ENCODE data around the gene IDS.

The IDS gene

GRCh38 chrX:149541521-149542047, 36.5 kb upstream of the IDS start:
- TF ChIP-seq SPI1 (IDR thresholded peaks at IDR 0.05; ENCODE audit: borderline replicate concordance, low read depth), result no peak
- TF ChIP-seq POLR2AphosphoS5 (IDR thresholded peaks at IDR 0.05; ENCODE audit: low read depth), result no peak
- no peak for TF ChIP-seq CTCF (IDR thresholded peaks at IDR 0.05; ENCODE audit: insufficient read depth, low read length)
- TF ChIP-seq REST (IDR thresholded peaks at IDR 0.05; ENCODE audit: insufficient replicate concordance, low read depth), result no peak
- TF ChIP-seq GABPA (IDR thresholded peaks at IDR 0.05; ENCODE audit: low read depth), result no peak
- no peaks in the 10 kb centered on the region for H3K27me3 ChIP-seq (ENCODE audit: insufficient read depth, poor library complexity, severe bottlenecking)
- H3K4me3 ChIP-seq (replicated peaks; ENCODE audit: insufficient read depth, low read length), result peak overlapping the region; percentile 79
- no peak for DNase-seq (ENCODE audit: low read depth in 1 of 2, low spot score in 1 of 2)
- peak overlapping the region; percentile 96 for H3K27ac ChIP-seq (replicated peaks)

GRCh38 chrX:149540621-149541520, 35.8 kb upstream of the IDS start, which contains the start of gene EOLA1:
TSS of gene EOLA1 (plus strand) at chrX:149541012. CDS start at chrX:149545631, 4,619 bp downstream.
- TF ChIP-seq CTCF (IDR thresholded peaks at IDR 0.05; ENCODE audit: insufficient read depth, low read length) (no peak), POLR2AphosphoS5 (IDR thresholded peaks at IDR 0.05; ENCODE audit: low read depth) (peak; percentile 62; the same call in 1 of the 2 replicates), GABPA (IDR thresholded peaks at IDR 0.05; ENCODE audit: low read depth) (no peak), REST (IDR thresholded peaks at IDR 0.05; ENCODE audit: insufficient replicate concordance, low read depth) (no peak)
- H3K4me3 ChIP-seq (replicated peaks; ENCODE audit: insufficient read depth, low read length), result peak within 1 kb of the TSS; percentile 79
- H3K27me3 ChIP-seq (ENCODE audit: insufficient read depth, poor library complexity, severe bottlenecking), result no peaks in the 10 kb centered on the region
- H3K27ac ChIP-seq (replicated peaks), result peak within 1 kb of the TSS; percentile 96
- DNase-seq (ENCODE audit: low read depth in 1 of 2, low spot score in 1 of 2), result peak; percentile 94 to 95

DNA sequence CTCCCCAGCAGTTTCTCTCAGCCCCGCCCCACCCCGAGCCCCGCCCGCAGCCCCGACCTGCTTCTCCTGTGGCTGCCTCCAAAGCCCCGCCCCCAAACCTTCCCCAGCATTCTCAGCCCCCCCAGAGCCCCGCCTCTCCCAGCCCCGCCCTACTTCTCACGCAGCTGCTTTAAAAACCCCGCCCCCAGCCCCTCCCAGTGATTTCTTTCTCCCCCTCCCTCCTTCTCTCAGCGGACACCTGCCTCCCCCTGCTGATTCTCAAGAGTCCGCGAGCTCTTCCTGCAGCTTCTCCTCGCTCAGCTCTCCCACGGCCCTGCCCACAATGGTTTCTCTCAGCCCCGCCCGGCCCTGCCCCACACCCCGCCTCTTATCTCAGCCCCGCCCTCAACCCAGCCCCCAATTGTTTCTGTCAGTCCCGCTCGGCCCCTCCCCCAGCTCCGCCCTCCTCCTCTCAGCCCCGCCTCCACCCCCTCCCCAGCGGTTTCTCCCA, 35.1 kb upstream of the IDS start:
- peak in 1 of 2 experiments; percentile 81 for DNase-seq (ENCODE audit: low read depth in 1 of 2, low spot score in 1 of 2)
- Histone ChIP-seq H3K27ac (replicated peaks) (peak overlapping the region; percentile 96), H3K27me3 (ENCODE audit: insufficient read depth, poor library complexity, severe bottlenecking) (no peaks in the 10 kb centered on the region), H3K4me3 (replicated peaks; ENCODE audit: insufficient read depth, low read length) (peak overlapping the region; percentile 79)
- no peak for TF ChIP-seq CTCF (IDR thresholded peaks at IDR 0.05; ENCODE audit: insufficient read depth, low read length)
- TF ChIP-seq GABPA (IDR thresholded peaks at IDR 0.05; ENCODE audit: low read depth), result no peak

Measured in HL-60 (cell line).